ENCODE data around the gene COL17A1.

Gene COL17A1

GRCh38 chr10:104033401-104033930 lies 52.2 kb downstream of the COL17A1 start:
- no peak for TF ChIP-seq REST (IDR thresholded peaks at IDR 0.05; ENCODE audit: insufficient read depth in 1 of 2, low read depth in 2 of 2, low read length in 2 of 2)
- TF ChIP-seq POLR2AphosphoS5 (IDR thresholded peaks at IDR 0.05; ENCODE audit: low read depth, low read length) = no peak
- no peak for TF ChIP-seq FOXP2 (optimal IDR thresholded peaks at IDR 0.05; ENCODE audit: borderline replicate concordance, extremely low read depth, extremely low read length, insufficient read depth)
- TF ChIP-seq SIN3A (IDR thresholded peaks at IDR 0.05; ENCODE audit: borderline replicate concordance, insufficient read depth, low read length) = no peak
- TF ChIP-seq TAF1 (IDR thresholded peaks at IDR 0.05; ENCODE audit: borderline replicate concordance, insufficient read depth, low read length) = no peak

- no peak for TF ChIP-seq POLR2AphosphoS5 (IDR thresholded peaks at IDR 0.05; ENCODE audit: low read depth, low read length)
- TF ChIP-seq FOXP2 (optimal IDR thresholded peaks at IDR 0.05; ENCODE audit: borderline replicate concordance, extremely low read depth, extremely low read length, insufficient read depth) = no peak
- no peak for TF ChIP-seq TAF1 (IDR thresholded peaks at IDR 0.05; ENCODE audit: borderline replicate concordance, insufficient read depth, low read length)
- no peak for TF ChIP-seq SIN3A (IDR thresholded peaks at IDR 0.05; ENCODE audit: borderline replicate concordance, insufficient read depth, low read length)
- TF ChIP-seq REST (IDR thresholded peaks at IDR 0.05; ENCODE audit: insufficient read depth in 1 of 2, low read depth in 2 of 2, low read length in 2 of 2) = no peak
Observed at GRCh38 chr10:104032144-104032775, 53.4 kb downstream of the COL17A1 start.

- no peak for TF ChIP-seq POLR2AphosphoS5 (IDR thresholded peaks at IDR 0.05; ENCODE audit: low read depth, low read length)
- no peak for TF ChIP-seq REST (IDR thresholded peaks at IDR 0.05; ENCODE audit: insufficient read depth in 1 of 2, low read depth in 2 of 2, low read length in 2 of 2)
- no peak for TF ChIP-seq FOXP2 (optimal IDR thresholded peaks at IDR 0.05; ENCODE audit: borderline replicate concordance, extremely low read depth, extremely low read length, insufficient read depth)
Observed at GRCh38 chr10:104031631-104032030, 54.0 kb downstream of the COL17A1 start.

GRCh38 chr10:104029521-104029860 lies 56.2 kb downstream of the COL17A1 start:
- TF ChIP-seq REST (IDR thresholded peaks at IDR 0.05; ENCODE audit: insufficient read depth in 1 of 2, low read depth in 2 of 2, low read length in 2 of 2) (no peak), SIN3A (IDR thresholded peaks at IDR 0.05; ENCODE audit: borderline replicate concordance, insufficient read depth, low read length) (no peak), TAF1 (IDR thresholded peaks at IDR 0.05; ENCODE audit: borderline replicate concordance, insufficient read depth, low read length) (no peak), FOXP2 (optimal IDR thresholded peaks at IDR 0.05; ENCODE audit: borderline replicate concordance, extremely low read depth, extremely low read length, insufficient read depth) (no peak), POLR2AphosphoS5 (IDR thresholded peaks at IDR 0.05; ENCODE audit: low read depth, low read length) (no peak)

Data from PFSK-1 (cell line).